ENCODE results near the gene KRT24.

DNA sequence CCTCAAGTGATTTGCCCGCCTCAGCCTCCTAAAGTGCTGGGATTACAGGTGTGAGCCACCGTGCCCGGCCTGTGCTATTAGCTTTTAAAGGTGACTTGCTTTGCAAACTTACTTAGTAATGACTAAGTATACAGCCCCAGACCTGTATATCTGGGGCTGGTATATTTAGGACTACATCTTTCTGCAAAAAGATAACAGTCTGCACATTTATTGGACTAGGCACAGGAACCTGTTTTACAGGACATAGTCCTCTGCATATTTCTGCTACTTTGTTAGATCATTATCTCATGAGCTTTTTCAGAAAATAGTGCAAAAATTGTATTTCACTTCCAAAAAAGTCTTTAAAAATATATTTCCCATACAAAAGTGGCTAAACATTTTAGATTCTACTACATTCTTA is 1.3 kb downstream of the KRT24 start:
- TF ChIP-seq, protein P1, sequence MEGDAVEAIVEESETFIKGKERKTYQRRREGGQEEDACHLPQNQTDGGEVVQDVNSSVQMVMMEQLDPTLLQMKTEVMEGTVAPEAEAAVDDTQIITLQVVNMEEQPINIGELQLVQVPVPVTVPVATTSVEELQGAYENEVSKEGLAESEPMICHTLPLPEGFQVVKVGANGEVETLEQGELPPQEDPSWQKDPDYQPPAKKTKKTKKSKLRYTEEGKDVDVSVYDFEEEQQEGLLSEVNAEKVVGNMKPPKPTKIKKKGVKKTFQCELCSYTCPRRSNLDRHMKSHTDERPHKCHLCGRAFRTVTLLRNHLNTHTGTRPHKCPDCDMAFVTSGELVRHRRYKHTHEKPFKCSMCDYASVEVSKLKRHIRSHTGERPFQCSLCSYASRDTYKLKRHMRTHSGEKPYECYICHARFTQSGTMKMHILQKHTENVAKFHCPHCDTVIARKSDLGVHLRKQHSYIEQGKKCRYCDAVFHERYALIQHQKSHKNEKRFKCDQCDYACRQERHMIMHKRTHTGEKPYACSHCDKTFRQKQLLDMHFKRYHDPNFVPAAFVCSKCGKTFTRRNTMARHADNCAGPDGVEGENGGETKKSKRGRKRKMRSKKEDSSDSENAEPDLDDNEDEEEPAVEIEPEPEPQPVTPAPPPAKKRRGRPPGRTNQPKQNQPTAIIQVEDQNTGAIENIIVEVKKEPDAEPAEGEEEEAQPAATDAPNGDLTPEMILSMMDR (IDR thresholded peaks at IDR 0.05), result no peak
- TF ChIP-seq POLR2A (IDR thresholded peaks at IDR 0.05; ENCODE audit: low read depth), result no peak
- TF ChIP-seq POLR2AphosphoS5 (IDR thresholded peaks at IDR 0.05), result no peak

All from esophagus muscularis mucosa (tissue), 3 donors.